GM12801 (cell line): Measurements from ENCODE around the gene PKP1.

Experiments
- CTCF ChIP-seq: IDR thresholded peaks from one replicate; pipeline ENCODE4 v1.5.1; 2011; ENCODE audit warnings: control low read depth; ENCODE audit not compliant: insufficient read length; ENCODE audit errors: extremely low read depth

Gene PKP1

DNA sequence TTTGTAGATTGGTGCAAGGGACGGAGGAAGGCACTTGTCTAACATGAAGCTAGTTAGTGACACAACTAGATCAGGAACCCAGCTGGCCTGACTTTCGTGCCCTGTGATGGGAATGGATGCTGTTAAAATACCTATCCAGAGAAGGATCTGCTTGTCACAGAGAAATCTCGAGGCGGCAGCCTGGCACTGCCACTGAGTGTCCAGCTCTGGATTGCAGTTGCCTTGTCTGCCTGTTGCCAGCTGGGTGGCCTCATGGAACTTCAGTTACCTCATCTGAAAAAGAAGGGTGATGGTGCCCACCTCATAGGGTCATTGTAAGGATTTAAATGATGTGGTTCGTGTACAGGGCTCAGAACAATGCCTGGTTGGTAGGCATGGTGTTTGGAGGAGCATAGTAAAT is 2.4 kb upstream of the PKP1 start:
- TF ChIP-seq CTCF = no peak

DNA sequence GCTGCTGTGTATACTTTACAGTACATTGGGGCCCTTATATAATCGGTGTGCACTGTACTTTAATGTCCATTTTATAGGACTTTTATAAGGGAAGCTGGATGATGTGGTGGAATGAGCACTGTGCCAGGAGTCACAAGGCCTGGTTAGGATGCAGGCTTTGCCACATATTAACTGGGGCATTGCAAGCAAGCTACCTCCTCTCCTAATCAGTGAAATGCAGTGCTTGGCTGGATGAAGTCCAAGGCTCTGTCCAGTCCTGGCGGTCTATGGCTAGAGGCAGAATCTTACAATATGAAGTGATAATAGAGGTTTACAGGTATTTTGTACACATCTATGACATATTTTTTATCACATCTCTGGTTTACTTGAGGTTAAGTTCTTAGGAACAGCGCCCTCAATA is 1.7 kb upstream of the PKP1 start:
- no peak for TF ChIP-seq CTCF

- no peak for TF ChIP-seq CTCF
These were observed 1.1 kb upstream of the PKP1 start for GRCh38 chr1:201282216-201282615.

- TF ChIP-seq CTCF = no peak
These were observed 689 bp downstream of the PKP1 start for GRCh38 chr1:201283836-201284553.

GRCh38 chr1:201284636-201285035 is 1.3 kb downstream of the PKP1 start:
- no peak for TF ChIP-seq CTCF

DNA sequence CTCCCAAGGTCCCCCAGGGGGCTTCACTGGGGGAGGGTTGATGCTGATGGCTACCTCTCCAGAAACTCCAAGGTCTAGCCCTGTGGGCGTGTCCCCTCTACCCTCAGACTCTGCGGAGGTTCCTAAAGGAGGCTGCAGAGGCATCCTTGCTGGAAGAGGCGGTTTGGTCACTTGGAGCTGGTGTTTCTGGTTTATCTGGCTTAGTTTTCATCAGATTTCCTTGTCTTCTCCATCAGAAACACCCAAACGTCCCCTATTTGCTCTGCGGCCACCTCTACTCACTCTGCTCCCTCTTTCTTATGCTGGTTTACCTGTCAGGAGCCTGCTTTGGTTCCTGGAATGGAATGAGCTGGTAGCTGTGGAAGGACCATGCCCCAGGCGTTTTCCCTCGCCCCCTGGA is 2.5 kb downstream of the PKP1 start:
- no peak for TF ChIP-seq CTCF

DNA sequence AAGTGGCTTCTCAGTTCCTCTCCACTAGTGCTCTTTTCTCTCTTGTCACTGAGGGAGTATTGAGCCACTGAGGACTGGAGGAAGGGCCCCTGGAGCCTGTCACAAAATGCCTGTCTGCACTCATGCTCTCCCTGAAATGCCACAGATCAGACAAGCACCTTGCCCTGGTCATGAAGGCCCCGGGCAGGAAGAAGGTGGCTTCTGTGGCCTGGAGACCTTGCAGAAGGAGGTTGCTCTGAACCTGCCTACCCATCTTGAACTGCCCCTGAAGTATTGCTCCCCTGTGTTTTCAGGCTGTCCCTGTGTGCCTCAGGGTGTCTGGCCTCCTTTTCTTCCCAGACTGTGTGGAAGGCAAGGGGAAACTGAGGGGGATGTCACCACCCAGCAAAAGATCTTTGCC is 3.1 kb downstream of the PKP1 start:
- TF ChIP-seq CTCF = no peak
